ENCODE measurements around the gene TCF4.

The TCF4 gene

DNA sequence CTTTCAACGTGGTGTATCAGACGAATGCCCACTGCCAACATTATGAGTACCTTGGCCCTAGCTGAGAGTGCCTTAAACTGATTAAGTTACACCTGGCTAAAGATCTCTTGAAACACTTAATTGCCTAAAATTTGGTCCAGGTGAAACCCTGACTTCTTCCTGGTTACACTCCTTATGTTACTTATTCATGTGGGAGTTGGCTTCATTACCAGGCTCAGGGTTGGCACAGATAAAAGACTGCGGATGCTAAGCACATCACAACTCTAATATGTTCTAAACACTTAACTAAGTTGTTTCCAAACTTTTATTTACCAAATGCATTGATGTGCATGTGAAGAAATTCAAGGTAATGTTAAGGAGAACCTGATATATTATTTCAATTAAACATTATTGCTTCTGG lies 298.9 kb downstream of the TCF4 start:
- Mint-ChIP-seq H3K27ac (no peak overlapping the region), H3K27me3 (no peaks in the 10 kb centered on the region), H3K36me3 (no peaks in the 10 kb centered on the region), H3K4me1 (no peaks in the 10 kb centered on the region), H3K9me3 (no peaks in the 10 kb centered on the region), H3K4me3 (no peak overlapping the region)

DNA sequence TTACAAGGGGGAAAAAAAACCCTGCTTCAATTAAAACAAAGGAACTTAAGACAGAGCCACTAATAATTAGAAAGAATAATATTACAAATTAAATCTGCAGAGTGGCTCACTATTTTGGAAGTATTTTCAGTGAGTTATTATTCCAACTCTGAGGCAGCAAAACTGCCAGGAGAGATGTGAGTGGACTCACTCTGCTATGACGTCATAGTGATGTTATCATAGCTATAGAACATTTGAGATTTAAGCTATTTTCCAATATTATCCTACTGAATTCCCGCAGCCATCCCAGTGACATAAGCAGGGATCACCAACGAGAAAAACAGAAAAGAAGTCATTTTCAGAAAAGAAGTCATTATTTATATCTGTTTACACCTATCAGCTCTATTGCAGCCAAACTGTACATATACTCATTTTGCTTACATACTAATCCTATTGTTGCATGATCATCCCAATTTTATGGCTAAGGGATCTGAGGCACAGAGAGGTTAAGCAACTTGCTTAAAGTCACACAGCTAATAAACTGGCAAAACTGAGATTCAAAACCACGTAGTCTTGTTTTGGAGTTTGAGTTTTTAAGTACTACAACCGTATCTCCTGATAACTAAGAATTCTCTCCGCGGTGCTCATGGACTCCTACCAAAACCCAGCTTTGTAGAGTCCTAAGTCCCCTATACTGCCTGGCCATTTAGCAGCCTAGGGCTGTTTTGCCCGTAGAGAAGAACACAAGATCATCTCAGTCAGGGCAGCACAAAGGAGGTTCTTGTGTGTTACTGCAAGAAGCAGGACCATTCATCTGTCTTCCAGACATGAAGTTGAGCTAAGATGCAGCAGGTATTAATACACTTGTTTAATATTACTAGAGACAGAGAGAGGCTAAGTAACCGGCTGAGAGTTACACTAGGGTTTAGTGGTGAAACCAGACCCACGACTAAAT lies 299.8 kb downstream of the TCF4 start:
- H3K9me3 Mint-ChIP-seq = no peaks in the 10 kb centered on the region
- no peaks in the 10 kb centered on the region for H3K4me1 Mint-ChIP-seq
- no peaks in the 10 kb centered on the region for H3K36me3 Mint-ChIP-seq
- no peaks in the 10 kb centered on the region for H3K27me3 Mint-ChIP-seq
- H3K27ac Mint-ChIP-seq = no peak overlapping the region
- H3K4me3 Mint-ChIP-seq = no peak overlapping the region

GRCh38 chr18:55287149-55287806 lies 300.7 kb downstream of the TCF4 start:
- Mint-ChIP-seq H3K36me3 (no peaks in the 10 kb centered on the region), H3K4me3 (no peak overlapping the region), H3K27me3 (no peaks in the 10 kb centered on the region), H3K4me1 (no peaks in the 10 kb centered on the region), H3K27ac (no peak overlapping the region), H3K9me3 (no peaks in the 10 kb centered on the region)

DNA sequence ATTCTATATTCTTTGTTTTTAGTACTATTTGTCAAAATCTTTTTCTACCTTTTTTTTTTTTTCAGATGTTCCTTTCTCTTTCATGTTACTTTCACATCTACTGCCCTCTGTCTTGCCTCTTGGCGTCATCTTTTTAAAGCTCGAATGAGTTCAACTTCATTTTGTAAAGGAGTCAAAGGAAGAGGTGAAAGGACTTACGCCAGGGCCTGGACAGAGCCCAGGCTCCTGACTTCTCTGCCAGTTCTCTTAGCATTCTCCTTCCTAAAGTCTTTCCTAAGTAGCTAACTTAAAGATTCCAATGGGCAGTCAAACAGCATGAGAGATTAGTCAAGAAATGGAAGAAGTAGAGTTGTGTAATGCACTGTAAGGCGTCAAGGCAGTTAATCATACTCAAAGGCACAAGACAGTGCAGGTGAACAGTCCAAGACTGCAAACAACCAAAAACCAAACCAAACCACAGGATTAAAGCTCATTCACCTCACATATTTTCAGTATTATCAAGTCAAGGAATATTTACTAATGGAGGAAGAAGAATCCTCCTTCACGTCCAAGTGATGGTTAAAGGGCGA lies 301.7 kb downstream of the TCF4 start:
- H3K27ac Mint-ChIP-seq = no peak overlapping the region
- no peaks in the 10 kb centered on the region for H3K9me3 Mint-ChIP-seq
- H3K4me3 Mint-ChIP-seq = no peak overlapping the region
- H3K4me1 Mint-ChIP-seq = no peaks in the 10 kb centered on the region
- H3K27me3 Mint-ChIP-seq = no peaks in the 10 kb centered on the region
- no peaks in the 10 kb centered on the region for H3K36me3 Mint-ChIP-seq

DNA sequence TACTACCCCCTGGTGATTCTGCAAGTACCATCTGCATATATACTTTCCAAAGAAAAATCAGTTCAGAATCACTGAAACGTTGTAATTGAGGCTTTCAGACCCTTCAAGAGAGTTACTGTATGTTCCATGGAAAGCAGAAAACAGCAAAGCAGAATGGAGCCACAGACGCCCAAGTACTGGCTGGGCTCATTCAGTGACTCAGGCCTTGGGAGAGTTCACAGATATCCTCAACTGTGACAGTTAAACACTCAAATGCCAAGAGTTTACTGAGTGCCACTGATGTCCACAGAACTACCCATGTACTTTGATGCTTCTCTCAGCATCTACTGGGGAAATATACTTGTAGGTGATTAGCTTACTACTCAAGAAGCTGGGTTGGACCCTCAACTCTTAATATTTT lies 303.4 kb downstream of the TCF4 start:
- H3K4me3 Mint-ChIP-seq = no peak overlapping the region
- no peaks in the 10 kb centered on the region for H3K27me3 Mint-ChIP-seq
- no peaks in the 10 kb centered on the region for H3K9me3 Mint-ChIP-seq
- no peaks in the 10 kb centered on the region for H3K4me1 Mint-ChIP-seq
- no peak overlapping the region for H3K27ac Mint-ChIP-seq
- no peaks in the 10 kb centered on the region for H3K36me3 Mint-ChIP-seq

DNA sequence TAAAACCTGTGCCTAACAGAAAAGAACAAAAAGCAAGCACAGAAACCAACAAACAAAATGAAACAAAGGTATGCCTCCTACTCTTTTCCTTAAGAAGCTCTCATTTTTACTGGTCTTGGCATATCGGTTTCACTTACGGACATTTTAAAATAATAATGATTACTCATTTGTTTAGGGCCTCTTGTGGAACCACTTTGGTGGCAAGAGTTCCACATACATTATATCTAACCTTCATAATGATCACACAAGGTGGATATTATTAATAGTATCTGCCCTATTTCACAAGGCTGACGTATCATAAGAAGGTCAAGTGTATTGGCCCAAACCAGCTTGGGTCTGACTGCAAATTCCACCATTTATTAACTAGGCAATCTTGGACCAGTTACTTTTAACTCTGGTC lies 304.7 kb downstream of the TCF4 start:
- H3K4me1 Mint-ChIP-seq = no peaks in the 10 kb centered on the region
- H3K27me3 Mint-ChIP-seq = no peaks in the 10 kb centered on the region
- H3K9me3 Mint-ChIP-seq = no peaks in the 10 kb centered on the region
- no peak overlapping the region for H3K27ac Mint-ChIP-seq
- no peak overlapping the region for H3K4me3 Mint-ChIP-seq
- H3K36me3 Mint-ChIP-seq = no peaks in the 10 kb centered on the region

GRCh38 chr18:55280503-55280902 lies 307.5 kb downstream of the TCF4 start:
- Mint-ChIP-seq H3K27me3 (no peaks in the 10 kb centered on the region), H3K4me3 (no peak overlapping the region), H3K9me3 (no peaks in the 10 kb centered on the region), H3K27ac (no peak overlapping the region), H3K4me1 (no peaks in the 10 kb centered on the region), H3K36me3 (no peaks in the 10 kb centered on the region)

DNA sequence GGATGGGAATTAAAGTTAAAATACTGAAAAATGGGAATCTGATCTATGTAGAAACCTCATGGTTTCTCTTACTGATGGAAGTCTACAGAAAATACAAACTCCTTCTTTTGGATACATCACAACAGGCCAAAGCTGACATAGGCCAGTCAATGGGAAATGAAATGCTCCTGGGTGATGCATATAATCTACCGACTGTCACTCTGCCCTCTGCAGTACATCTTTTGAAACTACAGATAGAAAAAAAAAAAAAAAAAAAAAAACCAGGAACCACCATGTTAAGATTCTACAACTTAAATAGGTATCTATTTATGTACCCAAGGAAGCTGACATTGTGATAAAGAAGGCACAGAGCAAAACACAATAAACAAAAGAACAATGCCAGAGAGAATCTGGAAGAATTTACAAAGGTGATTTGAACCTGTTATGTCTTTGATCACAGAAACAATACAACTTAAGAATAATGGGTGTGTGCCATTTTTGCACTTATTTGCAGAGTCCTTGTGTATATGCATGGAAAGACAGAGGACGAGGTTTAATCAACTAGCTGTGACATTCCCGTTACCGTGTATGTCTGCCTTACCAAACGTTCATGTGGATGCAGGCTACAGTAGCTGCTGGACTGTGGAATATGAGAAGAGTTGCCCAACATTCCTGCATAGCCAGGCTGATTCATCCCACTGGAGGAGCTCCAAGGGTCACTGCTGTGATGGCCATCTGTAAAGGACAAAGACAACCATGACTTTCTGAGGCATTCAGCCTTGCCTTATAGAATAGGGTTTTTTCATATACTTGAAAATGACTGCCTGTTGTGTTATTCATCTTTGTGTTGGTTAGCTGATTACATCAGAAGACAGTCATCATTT lies 312.7 kb downstream of the TCF4 start:
- Mint-ChIP-seq H3K9me3 (no peaks in the 10 kb centered on the region), H3K27ac (no peak overlapping the region), H3K36me3 (no peaks in the 10 kb centered on the region), H3K27me3 (no peaks in the 10 kb centered on the region), H3K4me3 (no peak overlapping the region), H3K4me1 (no peaks in the 10 kb centered on the region)

- no peak overlapping the region for H3K27ac Mint-ChIP-seq
- no peaks in the 10 kb centered on the region for H3K27me3 Mint-ChIP-seq
- H3K36me3 Mint-ChIP-seq = no peaks in the 10 kb centered on the region
- no peaks in the 10 kb centered on the region for H3K4me1 Mint-ChIP-seq
- no peaks in the 10 kb centered on the region for H3K9me3 Mint-ChIP-seq
- H3K4me3 Mint-ChIP-seq = no peak overlapping the region
Measured at GRCh38 chr18:55272510-55273243, 315.3 kb downstream of the TCF4 start.

GRCh38 chr18:55269622-55270021 lies 318.4 kb downstream of the TCF4 start:
- no peaks in the 10 kb centered on the region for H3K27me3 Mint-ChIP-seq
- no peaks in the 10 kb centered on the region for H3K4me1 Mint-ChIP-seq
- H3K36me3 Mint-ChIP-seq = no peaks in the 10 kb centered on the region
- no peak overlapping the region for H3K27ac Mint-ChIP-seq
- H3K4me3 Mint-ChIP-seq = no peak overlapping the region
- H3K9me3 Mint-ChIP-seq = no peaks in the 10 kb centered on the region

- Mint-ChIP-seq H3K4me1 (no peaks in the 10 kb centered on the region), H3K9me3 (no peaks in the 10 kb centered on the region), H3K36me3 (no peaks in the 10 kb centered on the region), H3K4me3 (no peak overlapping the region), H3K27ac (no peak overlapping the region), H3K27me3 (no peaks in the 10 kb centered on the region)
Measured at GRCh38 chr18:55268628-55269275, 319.2 kb downstream of the TCF4 start.

- no peak overlapping the region for H3K27ac Mint-ChIP-seq
- no peaks in the 10 kb centered on the region for H3K27me3 Mint-ChIP-seq
- no peaks in the 10 kb centered on the region for H3K36me3 Mint-ChIP-seq
- no peaks in the 10 kb centered on the region for H3K4me1 Mint-ChIP-seq
- no peak overlapping the region for H3K4me3 Mint-ChIP-seq
- no peaks in the 10 kb centered on the region for H3K9me3 Mint-ChIP-seq
Measured at GRCh38 chr18:55268151-55268601, 319.8 kb downstream of the TCF4 start.

- no peaks in the 10 kb centered on the region for H3K9me3 Mint-ChIP-seq
- no peak overlapping the region for H3K4me3 Mint-ChIP-seq
- H3K4me1 Mint-ChIP-seq = no peaks in the 10 kb centered on the region
- H3K27me3 Mint-ChIP-seq = no peaks in the 10 kb centered on the region
- no peak overlapping the region for H3K27ac Mint-ChIP-seq
- H3K36me3 Mint-ChIP-seq = no peaks in the 10 kb centered on the region
Measured at GRCh38 chr18:55266981-55267380, 321.0 kb downstream of the TCF4 start.

DNA sequence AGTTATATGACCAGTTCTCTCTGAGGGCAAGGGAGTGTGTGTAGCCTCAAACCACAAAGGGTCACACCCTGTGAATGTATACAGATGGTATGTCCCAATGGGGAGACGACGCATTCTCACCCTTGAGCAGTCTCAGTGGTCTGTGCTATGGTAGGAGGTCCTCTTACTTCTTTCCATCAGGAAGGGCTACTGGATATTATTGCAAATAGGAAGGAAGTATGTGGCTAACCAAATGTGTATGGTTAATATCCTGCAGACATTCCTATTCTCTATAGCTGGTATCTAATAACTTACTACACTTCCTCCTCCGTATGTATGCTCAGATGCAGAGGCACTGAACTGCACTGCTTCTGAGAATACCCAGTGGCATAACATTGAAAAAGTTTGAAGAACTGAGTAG lies 322.0 kb downstream of the TCF4 start:
- no peaks in the 10 kb centered on the region for H3K9me3 Mint-ChIP-seq
- H3K27ac Mint-ChIP-seq = no peak overlapping the region
- H3K4me1 Mint-ChIP-seq = no peaks in the 10 kb centered on the region
- H3K27me3 Mint-ChIP-seq = no peaks in the 10 kb centered on the region
- H3K36me3 Mint-ChIP-seq = no peaks in the 10 kb centered on the region
- H3K4me3 Mint-ChIP-seq = no peak overlapping the region

All from activated naive CD4-positive, alpha-beta T cell treated with anti-CD3 and anti-CD28 coated beads, Interleukin-2, amount 50 U/mL, for 24 hours (primary cell).